H1 (cell line): Measurements from ENCODE around the gene TDRD3. TPM values are rescaled to one million over a fixed set of nuclear protein-coding genes. Genes with fewer than 3 reads are reported as not detected.

ENCODE experiments used
- FOSL1 ChIP-seq: IDR thresholded peaks from 2 replicates; pipeline ENCODE4 v1.6.1; 2011; ENCODE audit warnings: mild to moderate bottlenecking, low read depth, low read length, moderate library complexity; ENCODE audit not compliant: insufficient read depth
- KDM5A ChIP-seq: fragments of 200-600 bp; IDR thresholded peaks from 2 replicates; pipeline ENCODE4 v1.7.1; 2012; ENCODE audit warnings: mild to moderate bottlenecking, low read length, inconsistent platforms, mixed read lengths
- polyA plus RNA-seq, 7 experiments: library from polyadenylated mRNA; depleted of rRNA in 3 of 7; stranded (reverse) in 5 of 7; unstranded in 2 of 7; fragments of >200 nt in 5 of 7; fragments of 200-250 nt in 2 of 7; gene quantifications; 1 replicate in 5 of 7; 2 replicates in 1 of 7; 4 replicates in 1 of 7; pipeline versions ENCODE4 v1.2.1 to v1.2.3, GENCODE V29; 2011 to 2013; ENCODE audit warnings: missing spikeins in 2 of 7, mixed read lengths in 2 of 7
- total RNA-seq: library from RNA; stranded (reverse); fragmentation: NEBNext Ultra II Directional; extraction: Animal tissue kit (Norgen Biotek cat#: 25700); gene quantifications from 2 replicates; pipeline ENCODE4 v1.2.1, GENCODE V29; 2021
- TF ChIP-seq, protein P1 (sequence below): fragments of 300-600 bp; sonication (generic); IDR thresholded peaks from 2 replicates; pipeline ENCODE4 v1.7.1; 2012; ENCODE audit warnings: low read length, moderate library complexity, mild to moderate bottlenecking, inconsistent platforms; ENCODE audit not compliant: insufficient replicate concordance

The TDRD3 gene
- total and polyA plus RNA-seq, 2 of the 8 experiments (the other 6 are each of a cell fraction or from before 2014, with no cell fraction given) = 2.5 to 14.7 TPM

GRCh38 chr13:60494296-60494695 is 97.3 kb downstream of the TDRD3 start (continued):
- TF ChIP-seq, protein P1, sequence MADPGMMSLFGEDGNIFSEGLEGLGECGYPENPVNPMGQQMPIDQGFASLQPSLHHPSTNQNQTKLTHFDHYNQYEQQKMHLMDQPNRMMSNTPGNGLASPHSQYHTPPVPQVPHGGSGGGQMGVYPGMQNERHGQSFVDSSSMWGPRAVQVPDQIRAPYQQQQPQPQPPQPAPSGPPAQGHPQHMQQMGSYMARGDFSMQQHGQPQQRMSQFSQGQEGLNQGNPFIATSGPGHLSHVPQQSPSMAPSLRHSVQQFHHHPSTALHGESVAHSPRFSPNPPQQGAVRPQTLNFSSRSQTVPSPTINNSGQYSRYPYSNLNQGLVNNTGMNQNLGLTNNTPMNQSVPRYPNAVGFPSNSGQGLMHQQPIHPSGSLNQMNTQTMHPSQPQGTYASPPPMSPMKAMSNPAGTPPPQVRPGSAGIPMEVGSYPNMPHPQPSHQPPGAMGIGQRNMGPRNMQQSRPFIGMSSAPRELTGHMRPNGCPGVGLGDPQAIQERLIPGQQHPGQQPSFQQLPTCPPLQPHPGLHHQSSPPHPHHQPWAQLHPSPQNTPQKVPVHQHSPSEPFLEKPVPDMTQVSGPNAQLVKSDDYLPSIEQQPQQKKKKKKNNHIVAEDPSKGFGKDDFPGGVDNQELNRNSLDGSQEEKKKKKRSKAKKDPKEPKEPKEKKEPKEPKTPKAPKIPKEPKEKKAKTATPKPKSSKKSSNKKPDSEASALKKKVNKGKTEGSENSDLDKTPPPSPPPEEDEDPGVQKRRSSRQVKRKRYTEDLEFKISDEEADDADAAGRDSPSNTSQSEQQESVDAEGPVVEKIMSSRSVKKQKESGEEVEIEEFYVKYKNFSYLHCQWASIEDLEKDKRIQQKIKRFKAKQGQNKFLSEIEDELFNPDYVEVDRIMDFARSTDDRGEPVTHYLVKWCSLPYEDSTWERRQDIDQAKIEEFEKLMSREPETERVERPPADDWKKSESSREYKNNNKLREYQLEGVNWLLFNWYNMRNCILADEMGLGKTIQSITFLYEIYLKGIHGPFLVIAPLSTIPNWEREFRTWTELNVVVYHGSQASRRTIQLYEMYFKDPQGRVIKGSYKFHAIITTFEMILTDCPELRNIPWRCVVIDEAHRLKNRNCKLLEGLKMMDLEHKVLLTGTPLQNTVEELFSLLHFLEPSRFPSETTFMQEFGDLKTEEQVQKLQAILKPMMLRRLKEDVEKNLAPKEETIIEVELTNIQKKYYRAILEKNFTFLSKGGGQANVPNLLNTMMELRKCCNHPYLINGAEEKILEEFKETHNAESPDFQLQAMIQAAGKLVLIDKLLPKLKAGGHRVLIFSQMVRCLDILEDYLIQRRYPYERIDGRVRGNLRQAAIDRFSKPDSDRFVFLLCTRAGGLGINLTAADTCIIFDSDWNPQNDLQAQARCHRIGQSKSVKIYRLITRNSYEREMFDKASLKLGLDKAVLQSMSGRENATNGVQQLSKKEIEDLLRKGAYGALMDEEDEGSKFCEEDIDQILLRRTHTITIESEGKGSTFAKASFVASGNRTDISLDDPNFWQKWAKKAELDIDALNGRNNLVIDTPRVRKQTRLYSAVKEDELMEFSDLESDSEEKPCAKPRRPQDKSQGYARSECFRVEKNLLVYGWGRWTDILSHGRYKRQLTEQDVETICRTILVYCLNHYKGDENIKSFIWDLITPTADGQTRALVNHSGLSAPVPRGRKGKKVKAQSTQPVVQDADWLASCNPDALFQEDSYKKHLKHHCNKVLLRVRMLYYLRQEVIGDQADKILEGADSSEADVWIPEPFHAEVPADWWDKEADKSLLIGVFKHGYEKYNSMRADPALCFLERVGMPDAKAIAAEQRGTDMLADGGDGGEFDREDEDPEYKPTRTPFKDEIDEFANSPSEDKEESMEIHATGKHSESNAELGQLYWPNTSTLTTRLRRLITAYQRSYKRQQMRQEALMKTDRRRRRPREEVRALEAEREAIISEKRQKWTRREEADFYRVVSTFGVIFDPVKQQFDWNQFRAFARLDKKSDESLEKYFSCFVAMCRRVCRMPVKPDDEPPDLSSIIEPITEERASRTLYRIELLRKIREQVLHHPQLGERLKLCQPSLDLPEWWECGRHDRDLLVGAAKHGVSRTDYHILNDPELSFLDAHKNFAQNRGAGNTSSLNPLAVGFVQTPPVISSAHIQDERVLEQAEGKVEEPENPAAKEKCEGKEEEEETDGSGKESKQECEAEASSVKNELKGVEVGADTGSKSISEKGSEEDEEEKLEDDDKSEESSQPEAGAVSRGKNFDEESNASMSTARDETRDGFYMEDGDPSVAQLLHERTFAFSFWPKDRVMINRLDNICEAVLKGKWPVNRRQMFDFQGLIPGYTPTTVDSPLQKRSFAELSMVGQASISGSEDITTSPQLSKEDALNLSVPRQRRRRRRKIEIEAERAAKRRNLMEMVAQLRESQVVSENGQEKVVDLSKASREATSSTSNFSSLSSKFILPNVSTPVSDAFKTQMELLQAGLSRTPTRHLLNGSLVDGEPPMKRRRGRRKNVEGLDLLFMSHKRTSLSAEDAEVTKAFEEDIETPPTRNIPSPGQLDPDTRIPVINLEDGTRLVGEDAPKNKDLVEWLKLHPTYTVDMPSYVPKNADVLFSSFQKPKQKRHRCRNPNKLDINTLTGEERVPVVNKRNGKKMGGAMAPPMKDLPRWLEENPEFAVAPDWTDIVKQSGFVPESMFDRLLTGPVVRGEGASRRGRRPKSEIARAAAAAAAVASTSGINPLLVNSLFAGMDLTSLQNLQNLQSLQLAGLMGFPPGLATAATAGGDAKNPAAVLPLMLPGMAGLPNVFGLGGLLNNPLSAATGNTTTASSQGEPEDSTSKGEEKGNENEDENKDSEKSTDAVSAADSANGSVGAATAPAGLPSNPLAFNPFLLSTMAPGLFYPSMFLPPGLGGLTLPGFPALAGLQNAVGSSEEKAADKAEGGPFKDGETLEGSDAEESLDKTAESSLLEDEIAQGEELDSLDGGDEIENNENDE = no peak
- TF ChIP-seq KDM5A (no peak), FOSL1 (no peak)
